ENCODE data around the gene TMEFF2. TPM values are rescaled to one million over a fixed set of nuclear protein-coding genes. Genes with fewer than 3 reads are reported as not detected.
A peak's percentile ranks its signal among the peaks of the same experiment; 100 is the strongest.

Gene TMEFF2
- total and polyA plus RNA-seq, 8 donors: 0.18 to 1.0 (median 0.39) TPM; not detected in 2

DNA sequence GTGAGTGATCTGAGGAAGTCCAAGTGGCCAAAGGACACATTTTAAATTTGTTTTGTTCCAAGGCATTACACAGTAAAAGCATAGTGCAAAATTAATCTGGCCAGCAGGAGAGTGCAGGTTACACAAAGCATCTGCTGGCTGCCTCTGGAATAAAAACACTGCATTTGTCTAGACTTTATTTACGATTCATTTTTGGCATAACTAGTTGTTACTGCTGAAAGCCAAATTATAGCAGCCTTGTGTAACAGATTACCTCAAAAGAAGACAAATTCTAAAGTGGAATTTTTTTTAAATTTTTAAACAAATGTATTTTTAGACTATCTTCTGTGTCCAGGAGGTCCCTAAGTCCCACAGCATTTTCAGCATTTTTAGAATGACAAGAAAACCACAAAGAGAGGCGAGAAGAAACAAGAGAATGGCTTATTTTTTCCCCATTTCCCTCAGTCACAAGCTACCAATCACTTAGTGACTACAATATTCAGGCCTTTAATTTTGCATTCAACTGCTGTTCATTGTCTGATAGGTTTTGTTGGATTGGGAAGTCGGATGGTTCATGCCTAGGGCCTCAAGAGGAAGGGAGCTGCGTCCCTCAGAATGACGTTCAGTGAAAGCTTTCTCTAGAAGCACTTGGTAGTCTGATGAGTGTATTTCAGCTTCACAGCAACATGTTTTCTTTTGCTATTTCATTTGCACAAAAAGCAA is 46.0 kb downstream of the TMEFF2 start:
- Histone ChIP-seq H3K36me3 (no peaks in the 10 kb centered on the region), H3K27me3 (no peaks in the 10 kb centered on the region), H3K27ac (peak overlapping the region in 1 of 2 donors; percentile 45), H3K4me1 (peaks cover 9 to 18% of the 10 kb centered on the region in 2 donors), H3K4me3 (no peak overlapping the region), H3K9me3 (no peaks in the 10 kb centered on the region)
- ATAC-seq (peak; percentile 84), DNase-seq (peak in 2 of 4 donors; percentile 88 to 89)
- TF ChIP-seq, protein P1, sequence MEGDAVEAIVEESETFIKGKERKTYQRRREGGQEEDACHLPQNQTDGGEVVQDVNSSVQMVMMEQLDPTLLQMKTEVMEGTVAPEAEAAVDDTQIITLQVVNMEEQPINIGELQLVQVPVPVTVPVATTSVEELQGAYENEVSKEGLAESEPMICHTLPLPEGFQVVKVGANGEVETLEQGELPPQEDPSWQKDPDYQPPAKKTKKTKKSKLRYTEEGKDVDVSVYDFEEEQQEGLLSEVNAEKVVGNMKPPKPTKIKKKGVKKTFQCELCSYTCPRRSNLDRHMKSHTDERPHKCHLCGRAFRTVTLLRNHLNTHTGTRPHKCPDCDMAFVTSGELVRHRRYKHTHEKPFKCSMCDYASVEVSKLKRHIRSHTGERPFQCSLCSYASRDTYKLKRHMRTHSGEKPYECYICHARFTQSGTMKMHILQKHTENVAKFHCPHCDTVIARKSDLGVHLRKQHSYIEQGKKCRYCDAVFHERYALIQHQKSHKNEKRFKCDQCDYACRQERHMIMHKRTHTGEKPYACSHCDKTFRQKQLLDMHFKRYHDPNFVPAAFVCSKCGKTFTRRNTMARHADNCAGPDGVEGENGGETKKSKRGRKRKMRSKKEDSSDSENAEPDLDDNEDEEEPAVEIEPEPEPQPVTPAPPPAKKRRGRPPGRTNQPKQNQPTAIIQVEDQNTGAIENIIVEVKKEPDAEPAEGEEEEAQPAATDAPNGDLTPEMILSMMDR (IDR thresholded peaks at IDR 0.05): no peak
- intact Hi-C loops (cut with DNase I): no loop called here

DNA sequence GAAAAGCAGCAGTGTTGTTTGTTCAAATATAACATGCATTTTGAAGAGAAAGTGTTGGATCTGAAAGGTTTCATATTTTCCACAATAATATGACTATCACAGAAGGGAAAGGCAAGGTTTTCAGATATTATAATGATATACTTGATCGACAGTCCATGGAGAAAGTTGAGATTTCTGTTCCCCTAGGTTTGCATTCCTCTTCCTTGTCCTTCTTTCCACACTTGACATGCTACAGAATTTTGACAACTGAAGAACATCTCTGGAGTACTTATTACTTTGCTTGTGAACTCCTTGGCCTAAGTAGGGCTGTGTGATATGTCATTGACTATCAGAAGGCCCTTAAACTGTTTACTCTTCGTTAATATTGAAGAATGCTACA is 46.5 kb downstream of the TMEFF2 start:
- no peak for ATAC-seq
- intact Hi-C loops (cut with DNase I): no loop called here

DNA sequence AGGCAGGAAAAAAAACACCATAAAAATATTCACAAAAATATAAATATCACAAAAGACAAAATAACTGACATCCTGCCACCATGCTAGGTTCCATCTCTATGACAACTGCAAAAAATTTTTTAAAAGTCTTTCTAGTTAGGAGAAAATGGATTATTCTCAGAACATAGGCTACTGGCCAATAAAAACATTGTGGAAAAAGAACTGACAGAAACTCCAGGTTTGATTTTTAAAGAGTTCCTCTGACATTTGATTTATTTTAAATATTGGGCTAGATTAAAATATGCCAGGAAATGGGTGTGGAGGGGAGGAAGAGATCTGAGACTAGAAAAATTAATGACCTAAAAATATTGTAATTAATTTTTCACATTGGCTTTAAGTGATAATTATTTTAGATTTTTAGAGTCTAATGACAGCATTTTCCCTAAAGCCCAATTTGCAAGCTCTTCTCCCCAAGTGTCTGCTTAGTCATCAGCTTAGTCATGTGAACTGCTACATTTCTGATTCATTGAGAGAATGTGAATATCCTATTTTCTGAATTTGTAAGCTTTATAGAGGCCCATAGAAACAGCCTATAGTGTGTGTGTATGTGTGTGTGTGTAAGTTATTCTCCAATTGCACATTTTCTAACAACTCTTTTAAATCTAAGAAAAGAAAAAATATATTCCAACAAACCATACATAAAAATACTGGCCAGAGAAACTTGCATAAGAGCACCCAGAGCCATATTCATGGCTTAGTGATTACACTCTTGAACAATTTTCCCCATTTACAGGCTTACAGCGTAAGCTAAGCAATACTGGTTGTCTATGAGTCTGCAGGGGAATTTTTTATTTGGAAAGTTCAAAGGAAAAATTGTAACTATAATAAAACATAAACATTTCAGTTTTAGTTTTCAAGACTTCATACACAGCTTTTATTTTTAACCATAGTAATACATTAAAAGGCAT is 48.4 kb downstream of the TMEFF2 start:
- Histone ChIP-seq H3K27ac (peak overlapping the region in 1 of 2 donors; percentile 34), H3K27me3 (no peaks in the 10 kb centered on the region), H3K9me3 (no peaks in the 10 kb centered on the region), H3K36me3 (no peaks in the 10 kb centered on the region), H3K4me1 (peaks cover 9 to 18% of the 10 kb centered on the region in 2 donors), H3K4me3 (no peak overlapping the region)
- TF ChIP-seq, protein P1 (IDR thresholded peaks at IDR 0.05): no peak
- no peak for DNase-seq
- ATAC-seq: peak; percentile 26
- intact Hi-C loops (cut with DNase I): no loop called here

More for the DNA sequence above, 46.5 kb downstream of the TMEFF2 start:
- TF ChIP-seq, protein P1 (IDR thresholded peaks at IDR 0.05): no peak
- Histone ChIP-seq H3K27me3 (no peaks in the 10 kb centered on the region), H3K4me1 (peaks cover 9 to 18% of the 10 kb centered on the region in 2 donors), H3K4me3 (no peak overlapping the region), H3K36me3 (no peaks in the 10 kb centered on the region), H3K9me3 (no peaks in the 10 kb centered on the region), H3K27ac (peak overlapping the region in 1 of 2 donors; percentile 45)
- DNase-seq: no peak

DNA sequence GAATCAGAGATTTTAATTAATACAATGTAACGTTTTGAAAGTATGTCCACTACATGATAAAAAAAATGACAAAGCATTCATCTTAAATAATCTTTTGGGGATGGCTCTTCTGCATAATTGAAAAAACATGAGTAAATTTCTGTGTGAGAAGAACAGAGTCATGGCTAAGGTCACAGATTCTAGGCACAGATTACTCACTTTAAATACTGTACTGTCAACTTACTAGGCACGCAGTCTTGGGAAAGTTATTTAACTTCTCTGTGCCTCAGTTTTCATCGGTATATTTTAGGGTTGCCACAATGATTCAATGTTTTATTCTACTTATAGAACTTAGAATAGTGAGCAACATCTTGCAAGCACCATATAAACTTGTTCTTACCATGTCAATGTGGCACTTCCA is 49.2 kb downstream of the TMEFF2 start:
- ATAC-seq (no peak), DNase-seq (no peak)
- Histone ChIP-seq H3K27me3 (no peaks in the 10 kb centered on the region), H3K27ac (peak overlapping the region in 1 of 2 donors; percentile 34), H3K9me3 (no peaks in the 10 kb centered on the region), H3K4me1 (peaks cover 9 to 18% of the 10 kb centered on the region in 2 donors), H3K4me3 (no peak overlapping the region), H3K36me3 (no peaks in the 10 kb centered on the region)
- TF ChIP-seq, protein P1 (IDR thresholded peaks at IDR 0.05): no peak
- intact Hi-C loops (cut with DNase I): no loop called here

Data from left lung (tissue), 10 donors.